ENCODE data around the gene NFIA. TPM values are rescaled to one million over a fixed set of nuclear protein-coding genes. Genes with fewer than 3 reads are reported as not detected.

Gene NFIA
- total and polyA plus RNA-seq, 2 of the 13 experiments (the other 11 are each of a cell fraction or from before 2014, with no cell fraction given) = 14.7 to 28.5 TPM

GRCh38 chr1:61122389-61122788, 40.0 kb downstream of the NFIA start (continued):
- TF ChIP-seq TAF15 (IDR thresholded peaks at IDR 0.05; ENCODE audit: low read depth, low read length, poor library complexity, severe bottlenecking) = no peak
- no peak for TF ChIP-seq NPAS2 (CRISPR knock-in tag; IDR thresholded peaks at IDR 0.05; ENCODE audit: borderline replicate concordance)
- no peak for TF ChIP-seq HNF1A (IDR thresholded peaks at IDR 0.05; ENCODE audit: low read depth)
- TF ChIP-seq HNF1A (CRISPR knock-in tag; IDR thresholded peaks at IDR 0.05; ENCODE audit: borderline replicate concordance) = no peak
- no peak for TF ChIP-seq REXO4 (CRISPR knock-in tag; IDR thresholded peaks at IDR 0.05; ENCODE audit: borderline replicate concordance)
- TF ChIP-seq RXRA (CRISPR knock-in tag; IDR thresholded peaks at IDR 0.05) = no peak
- TF ChIP-seq IKZF4 (CRISPR knock-in tag; IDR thresholded peaks at IDR 0.05; ENCODE audit: borderline replicate concordance, low read depth, not compliant biosample characterization) = no peak
- TF ChIP-seq GLI4 (CRISPR knock-in tag; IDR thresholded peaks at IDR 0.05; ENCODE audit: borderline replicate concordance) = no peak
- TF ChIP-seq NKX3-1 (CRISPR knock-in tag; IDR thresholded peaks at IDR 0.05) = 0 out of 2 replicates have a peak, but pooled peaks have one; percentile 28
- no peak for TF ChIP-seq TCF12 (IDR thresholded peaks at IDR 0.05)
- TF ChIP-seq TCF12 (CRISPR knock-in tag; IDR thresholded peaks at IDR 0.05) = no peak
- no peak for TF ChIP-seq IRX3 (CRISPR knock-in tag; IDR thresholded peaks at IDR 0.05; ENCODE audit: borderline replicate concordance, low read depth)
- TF ChIP-seq ZNF672 (CRISPR knock-in tag; IDR thresholded peaks at IDR 0.05) = no peak
- no peak for TF ChIP-seq GFI1 (CRISPR knock-in tag; IDR thresholded peaks at IDR 0.05; ENCODE audit: borderline replicate concordance)
- no peak for TF ChIP-seq HMG20A (CRISPR knock-in tag; IDR thresholded peaks at IDR 0.05; ENCODE audit: borderline replicate concordance)
- TF ChIP-seq RARG (CRISPR knock-in tag; IDR thresholded peaks at IDR 0.05; ENCODE audit: low read depth) = no peak
- TF ChIP-seq CREBL2 (CRISPR knock-in tag; IDR thresholded peaks at IDR 0.05; ENCODE audit: borderline replicate concordance) = no peak
- no peak for TF ChIP-seq HNRNPH1 (optimal IDR thresholded peaks at IDR 0.05; ENCODE audit: low read depth, low read length)
- no peak for TF ChIP-seq RNF2 (conservative IDR thresholded peaks at IDR 0.05; ENCODE audit: low read depth)
- no peak for TF ChIP-seq ZMAT3 (CRISPR knock-in tag; conservative IDR thresholded peaks at IDR 0.05)
- no peak for TF ChIP-seq ELF3 (CRISPR knock-in tag; IDR thresholded peaks at IDR 0.05)
- no peak for TF ChIP-seq SP5 (CRISPR knock-in tag; IDR thresholded peaks at IDR 0.05; ENCODE audit: borderline replicate concordance, low read depth)
- TF ChIP-seq KLF9 (CRISPR knock-in tag; IDR thresholded peaks at IDR 0.05; ENCODE audit: low read depth) = no peak
- TF ChIP-seq SNAPC4 (CRISPR knock-in tag; IDR thresholded peaks at IDR 0.05) = no peak
